HG03135 (cell line): ENCODE measurements around the gene GAK.
"Not testable (repeated sequence)": the region's sequence is repeated elsewhere in the genome, so short reads cannot be mapped to it uniquely, and the experiment has no call there.

Experiments
- ATAC-seq: cut with Tn5 transposase; IDR thresholded peaks from one replicate; pipeline ENCODE4 v1.9.1; 2021; ENCODE audit warnings: mild to moderate bottlenecking, moderate library complexity; ENCODE audit not compliant: unreplicated experiment

Gene GAK

GRCh38 chr4:931960-932712, at the start of gene GAK, which contains the start of gene TMEM175:
TSS of gene GAK (minus strand) at chr4:932316. CDS start at chr4:932187, 129 bp downstream.
TSS of gene TMEM175 (plus strand) at chr4:932460. CDS start at chr4:947740, 15,280 bp downstream.
- ATAC-seq = peak; percentile 84

DNA sequence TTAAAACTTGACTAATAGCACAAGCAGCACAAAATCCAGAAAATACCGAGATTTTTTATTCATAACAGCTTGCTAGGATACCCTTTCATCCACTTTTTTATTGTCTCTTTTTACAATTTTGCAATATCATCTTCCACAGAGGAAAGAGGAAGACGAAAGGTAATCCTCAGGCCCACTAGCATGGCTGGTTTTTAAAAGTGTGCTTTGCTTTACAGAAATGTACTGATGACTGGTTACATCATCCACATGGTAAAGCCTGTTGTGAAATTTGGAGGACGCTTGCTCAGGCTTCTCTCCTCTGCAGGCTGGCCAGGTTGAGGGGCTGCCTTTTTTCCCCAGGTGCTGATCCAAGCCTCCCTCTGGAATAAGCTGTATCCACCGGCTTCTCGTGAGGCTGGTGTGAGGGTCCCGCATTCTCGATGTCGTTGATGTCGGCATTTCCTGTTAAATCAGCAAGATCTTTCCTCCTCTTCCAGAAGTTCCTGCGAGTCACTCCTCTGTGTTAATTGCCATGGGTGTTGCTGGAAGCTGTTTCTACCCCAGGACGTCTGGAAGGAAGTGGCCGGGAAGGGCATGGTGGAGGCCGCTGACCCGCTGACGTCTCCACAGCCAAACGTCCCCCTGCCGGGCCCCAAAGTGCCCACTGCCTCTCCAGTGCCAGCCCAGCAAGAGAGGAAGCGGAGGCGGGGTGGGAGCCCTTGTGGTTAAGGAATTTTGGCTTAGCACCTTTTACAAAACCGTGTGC, 47.0 kb upstream of the GAK start:
- ATAC-seq = no peak

DNA sequence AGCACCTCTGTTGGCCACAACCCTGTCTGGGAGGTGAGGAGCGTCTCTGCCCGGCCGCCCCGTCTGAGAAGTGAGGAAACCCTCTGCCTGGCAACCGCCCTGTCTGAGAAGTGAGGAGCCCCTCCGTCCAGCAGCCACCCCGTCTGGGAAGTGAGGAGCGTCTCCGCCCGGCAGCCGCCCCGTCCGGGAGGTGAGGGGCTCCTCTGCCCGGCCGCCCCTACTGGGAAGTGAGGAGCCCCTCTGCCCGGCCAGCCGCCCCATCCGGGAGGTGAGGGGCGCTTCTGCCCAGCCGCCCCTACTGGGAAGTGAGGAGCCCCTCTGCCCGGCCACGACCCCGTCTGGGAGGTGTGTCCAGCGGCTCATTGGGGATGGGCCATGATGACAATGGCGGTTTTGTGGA, 43.9 kb upstream of the GAK start:
- ATAC-seq = not testable (repeated sequence)

- ATAC-seq = no peak
Measured at GRCh38 chr4:974668-975067, 42.6 kb upstream of the GAK start.

DNA sequence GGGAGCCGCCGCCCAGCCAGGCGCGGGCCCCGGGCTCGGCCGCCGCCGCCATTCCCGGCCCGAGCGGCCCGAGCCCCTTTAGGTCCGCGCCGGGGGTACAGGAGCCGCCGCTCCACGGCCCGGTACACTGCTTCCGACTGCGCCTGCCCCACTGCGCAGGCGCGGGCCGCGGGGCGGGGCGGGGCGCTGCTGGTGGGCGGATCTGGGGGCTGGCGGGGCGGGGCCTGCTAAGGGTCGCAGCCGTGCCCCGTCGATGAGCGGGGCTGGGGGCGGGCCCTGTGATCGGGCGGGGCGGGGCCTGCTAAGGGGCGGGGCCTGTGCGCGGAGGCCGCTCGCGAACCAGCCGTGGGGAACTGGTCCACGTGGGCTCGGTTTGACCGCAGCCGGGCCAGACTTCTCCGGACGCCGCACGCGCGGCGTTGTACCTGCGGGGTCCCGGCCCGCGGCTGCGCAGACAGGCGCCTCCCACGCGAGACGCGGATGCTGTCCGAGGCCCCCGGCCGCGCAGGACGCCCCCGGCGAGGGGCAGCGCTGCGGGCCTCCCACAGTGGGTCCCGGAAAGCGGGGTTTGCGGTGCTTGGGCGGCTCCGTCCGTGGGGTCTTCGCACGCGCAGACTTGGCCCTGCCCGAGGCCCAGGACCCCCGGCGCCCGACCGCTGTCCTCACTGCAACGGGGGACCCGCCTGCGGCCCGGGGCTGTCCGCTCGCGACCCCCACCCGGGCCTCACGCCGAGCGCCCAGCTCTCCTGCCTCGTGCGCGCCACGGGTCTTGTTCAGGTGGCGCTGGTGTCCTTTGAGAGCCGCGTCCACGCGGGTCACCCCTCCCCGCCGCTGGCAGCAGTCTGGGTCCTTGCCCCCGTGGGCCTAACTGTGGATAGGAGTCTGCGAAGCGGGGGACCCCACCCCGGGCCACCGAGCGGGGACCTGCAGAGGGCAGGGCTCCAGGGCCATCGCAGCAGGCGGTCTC, 41.6 kb upstream of the GAK start, which contains the start of gene DGKQ:
TSS of gene DGKQ (minus strand) at position 139 of the 967 bp plus-strand sequence. CDS start at position 52, 87 bp downstream.
- ATAC-seq = peak; percentile 69

DNA sequence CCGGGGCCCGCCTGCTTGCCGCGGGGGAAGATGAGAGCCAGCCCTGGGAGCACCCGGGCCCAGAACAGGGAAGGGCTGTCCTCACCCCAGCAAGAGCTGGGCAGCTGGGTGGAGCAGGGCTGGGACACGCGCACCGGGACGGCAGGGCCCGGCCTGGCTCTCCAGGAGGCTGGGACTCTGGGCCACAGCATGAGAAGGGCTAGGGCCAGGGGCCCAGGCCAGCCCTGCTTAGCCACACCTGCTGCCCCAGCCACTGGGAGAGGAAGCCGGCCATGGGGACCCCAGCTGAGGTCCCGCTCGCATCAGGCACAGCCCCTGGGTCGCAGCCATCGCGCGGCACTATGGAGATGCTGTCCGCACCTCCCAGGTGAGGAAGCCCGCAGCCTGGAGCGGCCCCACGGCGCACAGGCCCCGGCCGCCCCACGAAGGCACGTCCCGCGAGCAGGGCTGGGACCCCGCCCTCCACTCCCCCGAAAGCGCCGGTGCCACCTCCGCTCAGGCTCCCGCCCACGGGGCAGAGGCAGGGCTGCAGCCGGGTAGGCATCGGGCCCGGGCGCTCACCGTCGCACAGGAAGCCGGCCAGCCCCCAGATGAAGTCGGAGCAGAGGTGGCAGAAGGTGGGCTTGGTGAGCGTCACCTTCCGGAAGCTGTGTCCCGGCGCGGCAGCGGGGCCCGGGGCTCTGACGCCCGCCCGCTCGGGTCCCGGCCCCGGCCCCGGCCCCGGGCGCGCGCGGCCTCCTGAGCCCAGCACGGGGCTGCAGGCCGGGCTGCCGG, 40.7 kb upstream of the GAK start:
- ATAC-seq = peak; percentile 39

GRCh38 chr4:971666-972500, 39.8 kb upstream of the GAK start:
- no peak for ATAC-seq

GRCh38 chr4:970854-971520, 38.9 kb upstream of the GAK start:
- no peak for ATAC-seq

DNA sequence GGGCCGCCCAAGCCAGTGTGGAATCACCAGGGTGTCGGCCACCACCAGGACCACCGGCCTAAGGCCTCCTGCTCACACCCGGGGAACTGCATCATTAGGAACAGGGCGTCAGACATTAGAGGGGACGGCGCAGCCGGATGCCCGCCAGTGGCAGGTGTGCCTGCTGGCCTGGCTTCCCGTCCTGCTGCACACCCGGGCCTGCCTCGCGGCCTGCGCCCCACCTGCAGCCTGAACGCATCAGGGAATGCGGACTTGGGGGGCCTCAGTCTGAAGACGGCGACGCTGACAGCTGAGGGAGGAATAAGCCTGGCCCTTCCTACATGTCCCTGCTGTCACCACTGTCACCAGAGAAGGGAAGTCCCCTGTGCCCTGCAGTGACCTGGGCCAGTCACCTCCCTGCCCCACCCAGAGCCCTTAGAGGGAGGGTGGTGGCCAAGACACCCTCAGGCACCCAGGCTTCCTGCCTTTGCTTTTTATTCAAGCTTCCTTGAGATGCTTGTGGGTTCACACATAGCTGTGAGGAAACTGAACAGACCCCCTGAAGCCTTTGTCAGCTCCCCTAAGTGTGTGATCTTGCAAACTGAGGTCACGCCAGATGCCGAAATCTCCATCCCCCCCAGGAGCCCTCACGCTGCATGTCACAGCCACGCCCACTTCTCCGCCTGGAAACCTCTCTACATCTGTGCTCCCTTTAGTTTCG, 38.1 kb upstream of the GAK start:
- no peak for ATAC-seq

DNA sequence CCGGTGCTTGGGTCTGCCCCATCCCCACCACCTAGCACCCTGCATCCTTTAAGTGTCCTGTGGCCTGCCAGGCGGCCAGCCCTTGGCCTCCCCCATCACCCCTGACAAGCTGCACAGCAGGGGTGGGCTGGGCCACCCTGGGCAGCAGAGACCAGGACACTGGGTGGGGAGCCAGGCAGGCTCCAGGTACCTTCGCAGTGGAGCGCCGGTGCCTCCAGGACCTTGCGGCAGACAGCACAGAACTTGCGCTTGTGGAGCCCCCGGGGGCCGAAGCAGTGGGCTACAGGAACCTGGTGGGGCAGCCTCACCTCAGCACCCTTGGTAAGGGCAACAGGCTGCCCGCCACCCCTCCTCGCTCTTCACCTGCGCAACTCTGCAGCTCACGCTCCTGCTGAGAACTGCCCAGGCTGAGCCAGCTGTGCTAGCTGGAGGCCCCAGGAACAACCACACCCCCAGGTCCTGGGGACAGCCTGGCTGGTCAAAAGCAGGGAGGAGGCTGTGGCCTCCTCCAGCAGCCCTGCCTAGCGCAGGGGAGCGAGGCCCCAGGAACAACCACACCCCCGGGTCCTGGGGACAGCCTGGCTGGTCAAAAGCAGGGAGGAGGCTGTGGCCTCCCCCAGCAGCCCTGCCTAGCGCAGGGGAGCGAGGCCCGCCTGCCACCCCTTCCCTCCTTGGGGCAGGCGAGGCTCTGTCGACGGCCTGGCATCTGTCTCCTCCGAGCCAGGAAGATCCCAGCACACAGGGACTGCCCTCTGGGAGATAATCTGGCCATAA, 36.7 kb upstream of the GAK start:
- no peak for ATAC-seq

DNA sequence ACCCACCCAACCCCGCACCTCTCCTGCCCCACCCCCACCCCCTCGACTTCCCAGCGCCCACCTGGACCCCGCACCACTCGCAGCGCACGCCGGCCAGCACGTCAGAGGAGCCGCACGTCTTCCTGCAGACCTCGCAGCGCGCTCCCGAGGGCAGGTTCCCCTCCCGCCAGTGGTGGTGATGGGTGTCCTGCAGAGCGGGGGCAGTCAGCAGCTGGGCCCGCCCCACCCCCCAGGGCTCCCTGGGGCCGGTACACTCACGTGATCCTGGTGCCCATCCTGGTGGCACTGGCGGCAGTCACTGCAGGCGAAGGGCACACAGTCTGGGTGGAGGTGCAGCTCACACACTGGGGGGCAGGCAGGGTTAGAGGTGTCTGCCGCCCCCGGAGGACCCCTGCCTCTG, 36.1 kb upstream of the GAK start:
- no peak for ATAC-seq

DNA sequence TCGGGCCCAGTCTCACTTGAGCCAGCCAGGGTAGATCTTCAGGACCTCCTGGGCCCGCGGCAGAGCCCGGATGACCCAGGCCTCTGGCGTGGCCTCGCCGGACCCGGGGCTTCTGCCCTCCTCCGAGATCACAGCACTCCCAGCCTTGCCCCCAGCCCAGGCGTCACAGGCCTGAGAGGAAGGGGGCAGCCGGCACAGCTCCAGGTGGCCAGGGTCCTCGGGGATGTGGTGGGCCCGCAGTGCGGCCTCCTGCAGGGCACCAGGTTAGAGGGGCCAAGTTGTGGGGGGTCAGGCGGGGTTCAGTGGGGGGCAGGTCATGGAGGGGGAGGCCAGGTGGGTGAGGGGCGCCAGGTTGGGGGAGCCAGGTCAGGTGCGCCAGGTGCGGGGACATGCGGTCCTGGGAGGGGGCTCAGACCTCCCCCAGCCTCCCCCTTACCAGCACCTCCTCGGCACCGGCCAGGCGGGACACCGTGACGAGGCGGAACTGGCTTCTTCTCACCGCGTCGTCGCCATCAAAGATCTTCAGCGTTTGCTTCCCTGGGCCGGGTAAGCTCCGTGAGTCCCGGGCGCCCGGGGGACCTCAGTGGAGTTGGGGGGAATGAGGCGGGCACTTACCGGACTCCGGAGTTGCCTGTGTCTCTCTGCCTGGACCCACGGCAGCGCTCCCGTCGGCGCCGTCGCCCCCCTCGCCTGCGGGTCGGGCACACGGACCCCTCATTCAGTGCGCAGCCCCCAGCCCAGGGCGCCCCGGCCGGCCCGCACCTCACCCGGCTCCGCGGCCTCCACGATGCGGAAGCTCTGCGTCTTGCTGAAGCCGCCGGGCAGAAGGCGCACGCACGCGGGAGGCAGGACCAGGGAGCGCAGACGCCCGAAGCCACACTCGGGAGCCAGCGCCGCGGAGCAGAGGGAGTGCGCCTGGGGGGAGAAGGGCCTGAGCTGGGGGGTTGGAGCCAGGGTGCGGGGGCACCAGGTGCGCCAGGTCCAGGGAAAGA, 35.3 kb upstream of the GAK start:
- no peak for ATAC-seq

DNA sequence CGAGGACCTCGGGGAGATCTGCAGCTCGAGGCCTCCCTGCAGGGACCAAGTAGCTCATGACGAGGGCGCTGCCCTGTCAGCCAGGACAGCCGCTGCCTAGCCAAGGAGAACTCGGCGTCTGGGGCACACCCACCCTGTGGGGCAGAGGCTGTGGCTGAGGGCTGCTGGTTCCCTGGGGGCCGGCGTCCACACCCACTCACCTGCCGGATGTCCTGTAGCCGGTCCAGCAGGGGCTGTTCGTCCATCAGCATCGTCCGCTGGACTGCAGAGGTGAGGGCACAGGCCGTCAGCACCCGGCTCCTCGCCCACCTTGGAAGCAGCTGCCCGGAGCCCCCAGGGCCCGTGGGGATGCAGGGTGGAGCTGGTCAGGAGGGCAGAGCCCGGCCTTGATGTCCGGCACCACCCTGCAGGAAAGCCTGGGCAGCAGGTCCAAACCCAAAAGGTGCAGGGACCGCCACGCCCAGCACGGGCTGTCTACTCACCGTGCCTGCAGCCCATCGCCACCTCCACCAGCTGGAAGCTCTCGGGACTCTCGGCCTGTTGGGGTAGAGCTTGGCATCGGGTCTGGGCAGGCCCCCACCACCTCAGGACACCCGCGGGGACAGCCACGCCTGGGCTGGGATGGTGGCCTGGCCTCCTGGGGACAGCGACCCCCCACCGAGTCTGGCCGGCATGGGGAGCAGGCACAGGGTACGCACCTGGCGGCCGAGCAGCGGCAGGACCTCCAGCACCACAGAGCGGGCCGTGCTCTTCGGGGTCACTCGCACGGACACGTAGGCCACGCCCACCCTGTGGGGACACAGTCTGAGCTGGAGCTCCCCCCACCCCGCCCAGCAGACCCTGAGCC, 34.4 kb upstream of the GAK start:
- no peak for ATAC-seq

GRCh38 chr4:965766-966134, 33.6 kb upstream of the GAK start:
- no peak for ATAC-seq

GRCh38 chr4:965048-965765, 33.1 kb upstream of the GAK start:
- no peak for ATAC-seq
